Naive B cell (primary cell): Measurements from ENCODE around the gene CDCA7. TPM values are rescaled to one million over a fixed set of nuclear protein-coding genes. Genes with fewer than 3 reads are reported as not detected.
"Not testable (repeated sequence)": the region's sequence is repeated elsewhere in the genome, so short reads cannot be mapped to it uniquely, and the experiment has no call there.

Experiments used
- ATAC-seq, 2 donors: fragments of 150-1000 bp; cut with Tn5 transposase; 2 replicates each; pipeline ENCODE4 v1.10.0; 2021; ENCODE audit warnings: low read depth in 2 of 2, mild to moderate bottlenecking in 2 of 2, moderate library complexity in 2 of 2
- DNase-seq: peaks from one replicate; pipeline ENCODE4 v3.0.0; 2022
- H3K27ac Mint-ChIP-seq, 6 donors: one replicate each; pipeline ENCODE4 v1.8.0; 2020 to 2022; ENCODE audit warnings: mild to moderate bottlenecking in 6 of 6, mixed read lengths in 6 of 6, moderate library complexity in 5 of 6, inconsistent platforms in 2 of 6
- H3K27me3 Mint-ChIP-seq, 3 donors: one replicate each; pipeline ENCODE4 v1.8.0; 2021 to 2022; ENCODE audit warnings: mixed read lengths in 3 of 3, mild to moderate bottlenecking in 1 of 3
- H3K36me3 Mint-ChIP-seq, 2 donors: one replicate each; pipeline ENCODE4 v1.8.0; 2020 to 2022; ENCODE audit warnings: mixed read lengths in 2 of 2, inconsistent platforms in 1 of 2, mild to moderate bottlenecking in 1 of 2
- H3K4me1 Mint-ChIP-seq, 3 donors: one replicate each; pipeline ENCODE4 v1.8.0; 2020 to 2022; ENCODE audit warnings: mixed read lengths in 3 of 3, inconsistent platforms in 1 of 3, mild to moderate bottlenecking in 1 of 3, moderate library complexity in 1 of 3
- H3K4me3 Mint-ChIP-seq, 8 donors: one replicate each; pipeline ENCODE4 v1.8.0; 2020 to 2022; ENCODE audit warnings: mild to moderate bottlenecking in 8 of 8, mixed read lengths in 8 of 8, moderate library complexity in 8 of 8, inconsistent platforms in 2 of 8
- H3K9me3 Mint-ChIP-seq, 7 donors: one replicate each; pipeline ENCODE4 v1.8.0; 2020 to 2022; ENCODE audit warnings: mixed read lengths in 7 of 7, mild to moderate bottlenecking in 5 of 7, inconsistent platforms in 2 of 7, moderate library complexity in 1 of 7
- polyA plus RNA-seq, 6 donors: library from polyadenylated mRNA; unstranded; fragments of 300-500 nt; fragmentation: Illumina TruSeq; gene quantifications; one replicate each; pipeline ENCODE4 v1.2.3, GENCODE V29; 2021; ENCODE audit warnings: low read depth in 6 of 6

Gene CDCA7
- polyA plus RNA-seq, result 1 to 10 TPM in 1 of 6 donors, under 1 TPM in 4, not detected in 1; 0.21 to 1.9 (median 0.52) TPM

DNA sequence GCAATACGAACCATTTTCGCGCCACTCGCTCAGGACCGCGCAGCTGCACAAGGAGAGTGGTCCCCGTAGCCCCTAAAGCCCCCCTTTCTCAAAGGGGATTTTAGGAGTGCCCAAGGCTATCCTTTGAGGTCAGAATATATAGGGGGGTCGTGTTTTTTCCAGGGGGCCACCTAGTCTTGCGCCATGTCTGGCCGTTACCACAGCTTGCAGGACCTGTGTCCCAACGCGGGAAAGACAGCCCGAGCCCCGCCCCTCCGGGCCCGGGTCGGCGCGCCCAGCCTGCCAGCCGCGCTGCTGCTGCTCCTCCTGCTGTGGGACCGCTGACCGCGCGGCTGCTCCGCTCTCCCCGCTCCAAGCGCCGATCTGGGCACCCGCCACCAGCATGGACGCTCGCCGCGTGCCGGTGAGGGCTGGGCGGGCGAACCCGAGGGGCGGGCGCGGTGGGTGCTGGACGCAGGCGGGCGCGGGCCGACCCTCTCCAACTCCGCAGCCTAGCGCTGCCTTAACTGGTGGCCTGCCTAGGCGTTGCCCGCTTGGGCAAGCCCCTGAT, at the start of gene CDCA7:
CDCA7 (plus strand) TSS at position 291 of the 550 bp plus-strand sequence; CDS start at position 383, 92 bp downstream.
- no peaks in the 10 kb centered on the region for H3K36me3 Mint-ChIP-seq
- H3K9me3 Mint-ChIP-seq, result peaks cover 0 to 4% (median 0%) of the 10 kb centered on the region in 7 donors
- H3K27me3 Mint-ChIP-seq, result peaks cover 27 to 43% (median 34%) of the 10 kb centered on the region in 3 donors
- peak within 1 kb of the TSS; percentile 88 to 98 (median 91) for H3K4me3 Mint-ChIP-seq
- H3K4me1 Mint-ChIP-seq, result peaks cover 13 to 17% (median 16%) of the 10 kb centered on the region in 3 donors
- peak; percentile 63 to 64 for ATAC-seq
- H3K27ac Mint-ChIP-seq, result peak within 1 kb of the TSS in 2 of 6 donors; percentile 67 to 77
- DNase-seq, result peak; percentile 27

DNA sequence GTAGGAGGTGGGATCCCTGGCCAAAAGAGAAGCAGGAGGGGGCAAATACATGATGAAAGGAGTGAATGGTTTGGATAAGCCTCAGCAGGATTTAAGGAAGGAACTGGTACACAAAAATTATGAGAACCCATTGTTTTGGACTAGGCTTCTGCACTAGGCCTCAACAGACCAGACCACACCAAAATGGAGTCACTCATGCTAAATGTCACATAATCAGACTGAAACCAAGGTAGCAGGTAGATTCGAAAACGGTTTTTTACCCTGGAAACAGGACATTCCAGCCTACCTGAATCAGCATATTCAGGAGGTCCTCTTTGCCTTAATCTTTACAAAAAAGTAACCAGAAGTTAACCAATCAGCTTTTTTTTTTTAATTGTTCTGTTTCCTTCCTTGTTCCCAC, 49.4 kb upstream of the CDCA7 start:
- no peak for ATAC-seq
- Mint-ChIP-seq H3K9me3 (peaks cover 0 to 17% (median 8%) of the 10 kb centered on the region in 7 donors), H3K27me3 (peaks cover 0 to 9% (median 0%) of the 10 kb centered on the region in 3 donors), H3K27ac (no peak overlapping the region), H3K4me1 (peaks cover 8 to 16% (median 12%) of the 10 kb centered on the region in 3 donors), H3K4me3 (no peak overlapping the region), H3K36me3 (peaks cover 0 to under 1% of the 10 kb centered on the region in 2 donors)
- no peak for DNase-seq

DNA sequence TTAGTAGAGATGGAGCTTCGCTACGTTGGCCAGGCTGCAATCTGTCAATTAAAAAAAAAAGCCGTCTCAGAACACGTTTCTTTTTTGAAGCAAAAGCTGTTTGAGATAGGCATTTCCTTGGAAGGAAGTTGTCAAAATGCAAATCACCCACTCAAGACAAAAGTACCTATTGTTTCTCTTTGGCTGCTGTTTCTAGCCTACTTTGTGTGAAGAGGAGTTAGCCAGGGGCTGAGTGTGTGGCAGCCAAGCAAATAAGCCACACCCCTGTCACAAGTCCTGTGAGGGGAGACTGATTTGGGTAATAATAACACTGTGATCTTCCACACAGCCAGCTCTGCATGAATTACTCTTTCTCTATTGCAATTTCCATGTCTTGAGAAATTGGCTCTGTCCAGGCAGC, 47.4 kb upstream of the CDCA7 start:
- peak overlapping the region in 6 of 8 donors; percentile 3 to 72 (median 40) for H3K4me3 Mint-ChIP-seq
- H3K27me3 Mint-ChIP-seq, result peaks cover 0 to 6% (median 0%) of the 10 kb centered on the region in 3 donors
- H3K27ac Mint-ChIP-seq, result peak overlapping the region in 2 of 6 donors; percentile 2 to 47
- DNase-seq (peak; percentile 12), ATAC-seq (peak; percentile 82 to 92)
- H3K9me3 Mint-ChIP-seq, result peaks cover 0 to 3% (median 0%) of the 10 kb centered on the region in 7 donors
- no peaks in the 10 kb centered on the region for H3K36me3 Mint-ChIP-seq
- peaks cover 8 to 16% (median 12%) of the 10 kb centered on the region in 3 donors for H3K4me1 Mint-ChIP-seq

DNA sequence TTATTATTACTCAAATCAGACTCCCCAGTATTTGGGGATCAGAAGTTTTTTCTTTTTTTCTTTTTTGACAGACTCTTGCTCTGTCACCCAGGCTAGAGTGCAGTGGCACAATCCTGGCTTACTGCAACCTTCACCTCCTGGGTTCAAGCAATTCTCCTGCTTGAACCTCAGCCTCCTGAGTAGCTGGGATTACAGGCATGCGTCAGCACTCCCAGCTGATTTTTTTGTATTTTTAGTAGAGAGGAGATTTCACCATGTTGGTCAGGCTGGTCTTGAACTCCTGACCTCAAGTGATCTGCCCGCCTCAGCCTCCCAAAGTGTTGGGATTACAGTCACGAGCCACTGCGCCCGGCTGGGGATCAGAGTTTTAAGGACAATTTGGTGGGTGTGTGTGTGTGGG, 45.3 kb upstream of the CDCA7 start:
- H3K36me3 Mint-ChIP-seq, H3K27me3 Mint-ChIP-seq, H3K27ac Mint-ChIP-seq, ATAC-seq, H3K9me3 Mint-ChIP-seq, DNase-seq, H3K4me3 Mint-ChIP-seq: not testable (repeated sequence)
- peaks cover 8 to 16% (median 12%) of the 10 kb centered on the region in 3 donors for H3K4me1 Mint-ChIP-seq

DNA sequence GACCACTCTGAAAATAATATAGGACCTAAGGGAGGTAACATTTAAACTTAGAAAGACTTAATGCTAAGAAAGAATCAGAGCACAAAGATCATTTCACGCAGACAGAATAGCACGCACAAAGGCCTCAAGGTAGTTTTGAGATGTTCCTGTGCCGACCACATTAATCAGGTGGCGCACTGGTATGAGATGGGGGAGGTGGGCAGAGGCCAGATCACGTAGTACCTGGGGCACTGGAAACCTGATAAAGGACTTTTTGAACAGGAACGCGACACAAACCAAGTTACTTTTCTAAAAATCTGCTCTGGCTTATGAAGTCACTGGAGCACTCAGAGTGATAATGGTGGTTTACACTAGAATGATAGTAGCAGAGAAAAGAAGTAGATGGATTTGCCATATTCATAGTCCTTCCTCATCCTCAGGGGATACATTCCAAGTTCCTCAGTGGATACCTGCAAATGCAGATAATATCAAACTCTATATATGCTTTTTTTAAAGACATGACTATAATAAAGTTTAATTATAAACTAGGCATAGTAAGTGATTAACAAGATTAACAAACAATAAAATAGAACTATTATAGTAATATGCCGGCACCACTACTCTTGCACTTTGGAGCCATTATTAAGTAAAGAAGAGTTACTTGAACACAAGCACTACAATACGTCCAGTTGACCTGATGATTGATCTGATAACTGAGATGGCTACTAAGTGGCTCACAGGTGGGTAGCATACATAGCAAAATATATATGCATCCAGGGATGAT, 42.6 kb upstream of the CDCA7 start:
- DNase-seq, result no peak
- no peak for ATAC-seq
- H3K4me1 Mint-ChIP-seq, result peaks cover 8 to 11% (median 8%) of the 10 kb centered on the region in 3 donors
- H3K27me3 Mint-ChIP-seq, result peaks cover 4 to 14% (median 6%) of the 10 kb centered on the region in 3 donors
- H3K36me3 Mint-ChIP-seq, result no peaks in the 10 kb centered on the region
- H3K4me3 Mint-ChIP-seq, result no peak overlapping the region
- H3K27ac Mint-ChIP-seq, result no peak overlapping the region
- peaks cover 0 to 6% (median 0%) of the 10 kb centered on the region in 7 donors for H3K9me3 Mint-ChIP-seq

GRCh38 chr2:173323371-173323770, 31.3 kb upstream of the CDCA7 start:
- Mint-ChIP-seq H3K4me1 (no peaks in the 10 kb centered on the region), H3K9me3 (peaks cover 0 to 65% (median 41%) of the 10 kb centered on the region in 7 donors), H3K36me3 (peaks cover 4 to 8% of the 10 kb centered on the region in 2 donors), H3K4me3 (no peak overlapping the region), H3K27me3 (peaks cover 0 to 16% (median 9%) of the 10 kb centered on the region in 3 donors), H3K27ac (no peak overlapping the region)
- DNase-seq (no peak), ATAC-seq (no peak)

DNA sequence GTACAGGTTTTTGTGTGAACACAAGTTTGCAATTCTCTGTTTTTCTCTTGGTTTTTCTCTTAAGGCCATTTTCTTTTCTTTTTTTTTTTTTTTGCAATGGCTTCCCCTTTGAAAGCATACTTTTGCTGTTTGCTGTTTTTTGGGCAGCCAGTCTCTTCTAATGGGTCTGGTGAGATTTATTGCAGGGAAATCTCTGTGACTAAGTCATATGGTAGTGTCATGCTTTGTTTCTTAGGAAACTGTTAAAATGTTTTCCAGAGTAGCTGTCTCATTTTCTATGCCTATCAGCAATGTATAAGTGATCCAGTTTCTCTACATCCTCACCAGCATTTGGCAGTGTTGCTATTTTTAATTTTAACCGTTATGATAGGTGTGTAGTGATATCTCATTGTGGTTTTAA, 27.9 kb upstream of the CDCA7 start:
- peaks cover 0 to 8% of the 10 kb centered on the region in 2 donors for H3K36me3 Mint-ChIP-seq

GRCh38 chr2:173327421-173327820, 27.3 kb upstream of the CDCA7 start:
- no peak for DNase-seq
- H3K9me3 Mint-ChIP-seq, result peaks cover 2 to 81% (median 55%) of the 10 kb centered on the region in 7 donors

More for the DNA sequence above, 27.9 kb upstream of the CDCA7 start:
- Mint-ChIP-seq H3K4me1 (no peaks in the 10 kb centered on the region), H3K27ac (no peak overlapping the region), H3K4me3 (no peak overlapping the region), H3K27me3 (peaks cover 0 to 16% (median 0%) of the 10 kb centered on the region in 3 donors), H3K9me3 (peaks cover 0 to 79% (median 52%) of the 10 kb centered on the region in 7 donors)
- ATAC-seq (no peak), DNase-seq (no peak)

DNA sequence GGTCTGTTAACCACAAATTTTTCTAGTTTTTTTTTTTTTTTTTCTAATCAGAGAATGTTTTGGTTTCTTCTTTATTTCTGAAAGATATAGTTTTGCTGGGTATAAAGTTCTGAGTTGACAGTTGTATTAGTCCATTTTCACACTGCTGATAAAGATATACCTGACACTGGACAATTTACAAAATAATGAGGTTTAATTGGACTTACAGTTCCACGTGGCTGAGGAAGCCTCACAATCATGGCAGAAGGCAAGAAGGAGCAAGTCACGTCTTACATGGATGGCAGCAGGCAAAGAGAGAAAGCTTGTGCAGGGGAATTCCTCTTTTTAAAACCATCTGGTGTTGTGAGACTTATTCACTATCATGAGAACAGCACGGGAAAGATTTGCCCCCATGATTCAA, 21.7 kb upstream of the CDCA7 start:
- H3K4me3 Mint-ChIP-seq, H3K27ac Mint-ChIP-seq, H3K4me1 Mint-ChIP-seq, DNase-seq, ATAC-seq: not testable (repeated sequence)
- Mint-ChIP-seq H3K9me3 (peaks cover 9 to 66% (median 44%) of the 10 kb centered on the region in 7 donors), H3K36me3 (peaks cover 0 to 25% of the 10 kb centered on the region in 2 donors), H3K27me3 (peaks cover 6 to 20% (median 12%) of the 10 kb centered on the region in 3 donors)

More at GRCh38 chr2:173327421-173327820, 27.3 kb upstream of the CDCA7 start:
- ATAC-seq, result no peak
- Mint-ChIP-seq H3K36me3 (peaks cover 0 to 11% of the 10 kb centered on the region in 2 donors), H3K27me3 (peaks cover 0 to 16% (median 0%) of the 10 kb centered on the region in 3 donors), H3K27ac (no peak overlapping the region), H3K4me3 (no peak overlapping the region), H3K4me1 (no peaks in the 10 kb centered on the region)

DNA sequence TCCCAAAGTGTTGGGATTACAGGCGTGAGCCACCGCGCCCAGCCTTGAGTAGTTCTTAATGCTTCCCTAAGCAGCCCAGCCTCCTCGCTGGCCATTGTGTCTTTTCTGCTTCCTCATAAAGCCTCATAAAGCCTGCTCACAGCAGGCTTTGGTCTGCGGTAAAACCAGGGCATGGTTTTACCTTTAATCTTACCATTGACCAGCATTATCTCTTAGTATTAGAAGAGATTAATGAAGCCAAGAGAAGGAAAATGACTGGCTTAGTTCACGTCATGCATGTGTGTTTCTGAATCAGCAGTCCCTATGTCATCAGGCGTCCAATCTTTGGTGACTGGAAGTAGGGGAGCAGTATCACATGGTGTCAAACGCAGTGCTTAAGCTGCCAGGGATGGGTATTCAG, 14.9 kb upstream of the CDCA7 start:
- no peak for ATAC-seq
- Mint-ChIP-seq H3K27me3 (peaks cover 12 to 16% (median 15%) of the 10 kb centered on the region in 3 donors), H3K9me3 (peaks cover 0 to 9% (median 2%) of the 10 kb centered on the region in 7 donors), H3K36me3 (peaks cover 0 to 3% of the 10 kb centered on the region in 2 donors), H3K4me3 (no peak overlapping the region), H3K4me1 (no peaks in the 10 kb centered on the region), H3K27ac (no peak overlapping the region)
- DNase-seq, result no peak

GRCh38 chr2:173343921-173344320, 10.8 kb upstream of the CDCA7 start:
- Mint-ChIP-seq H3K9me3 (peaks cover 4 to 20% (median 11%) of the 10 kb centered on the region in 7 donors), H3K36me3 (peaks cover 0 to 7% of the 10 kb centered on the region in 2 donors), H3K4me3 (no peak overlapping the region), H3K4me1 (no peaks in the 10 kb centered on the region), H3K27ac (no peak overlapping the region), H3K27me3 (peaks cover 0 to under 1% (median 0%) of the 10 kb centered on the region in 3 donors)
- ATAC-seq (no peak), DNase-seq (no peak)

GRCh38 chr2:173346035-173346434, 8.6 kb upstream of the CDCA7 start:
- peaks cover 4 to 24% (median 11%) of the 10 kb centered on the region in 7 donors for H3K9me3 Mint-ChIP-seq
- no peaks in the 10 kb centered on the region for H3K4me1 Mint-ChIP-seq
- peaks cover 0 to 7% of the 10 kb centered on the region in 2 donors for H3K36me3 Mint-ChIP-seq
- no peak overlapping the region for H3K4me3 Mint-ChIP-seq
- DNase-seq (no peak), ATAC-seq (no peak)
- no peak overlapping the region for H3K27ac Mint-ChIP-seq
- no peaks in the 10 kb centered on the region for H3K27me3 Mint-ChIP-seq

GRCh38 chr2:173347305-173348168, 7.1 kb upstream of the CDCA7 start:
- peak overlapping the region in 1 of 8 donors; percentile 22 for H3K4me3 Mint-ChIP-seq
- no peak for ATAC-seq
- no peaks in the 10 kb centered on the region for H3K4me1 Mint-ChIP-seq
- peaks cover 0 to 7% of the 10 kb centered on the region in 2 donors for H3K36me3 Mint-ChIP-seq
- H3K27ac Mint-ChIP-seq, result no peak overlapping the region
- H3K27me3 Mint-ChIP-seq, result peaks cover 0 to 8% (median 4%) of the 10 kb centered on the region in 3 donors
- H3K9me3 Mint-ChIP-seq, result peaks cover 4 to 24% (median 11%) of the 10 kb centered on the region in 7 donors
- DNase-seq, result no peak
